ENCODE measurements around the gene CRAT.

Gene CRAT

DNA sequence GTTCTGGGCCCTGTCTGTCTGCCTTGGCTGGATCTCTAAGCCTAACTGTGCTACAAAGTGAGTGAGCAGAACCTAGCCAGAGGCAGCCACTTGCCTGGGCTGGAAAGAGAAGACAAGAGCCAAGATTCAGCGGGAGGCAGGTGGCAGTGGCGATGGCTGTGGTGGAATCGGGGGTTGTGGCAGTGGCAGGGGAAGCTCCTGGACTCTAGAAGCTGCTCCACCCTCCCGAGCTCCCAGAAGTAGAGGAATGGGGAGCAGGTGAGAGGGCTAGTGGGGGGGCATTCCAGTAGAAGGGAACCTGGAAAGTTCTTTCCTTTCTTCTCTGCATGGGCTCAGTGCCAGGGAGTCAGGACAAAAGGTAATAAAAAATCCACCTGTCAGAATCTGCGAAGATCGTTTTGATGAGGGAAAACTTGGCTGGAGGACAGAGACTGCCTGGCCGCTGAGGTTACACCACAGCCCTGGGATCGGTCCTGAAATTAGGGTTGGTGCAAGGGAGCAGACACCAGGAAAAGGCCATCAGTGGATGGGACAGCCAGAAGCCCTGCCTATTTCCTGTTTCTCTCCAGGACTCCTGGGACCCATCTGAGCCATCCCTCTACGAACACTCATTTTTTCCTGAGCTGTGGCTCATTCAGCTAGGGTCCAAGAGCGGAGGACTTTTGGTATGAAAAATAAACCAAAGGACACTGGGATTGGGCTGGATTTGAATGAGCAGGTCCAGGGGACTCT is 1.6 kb downstream of the CRAT start:
- FAIRE-seq, result no peak

DNA sequence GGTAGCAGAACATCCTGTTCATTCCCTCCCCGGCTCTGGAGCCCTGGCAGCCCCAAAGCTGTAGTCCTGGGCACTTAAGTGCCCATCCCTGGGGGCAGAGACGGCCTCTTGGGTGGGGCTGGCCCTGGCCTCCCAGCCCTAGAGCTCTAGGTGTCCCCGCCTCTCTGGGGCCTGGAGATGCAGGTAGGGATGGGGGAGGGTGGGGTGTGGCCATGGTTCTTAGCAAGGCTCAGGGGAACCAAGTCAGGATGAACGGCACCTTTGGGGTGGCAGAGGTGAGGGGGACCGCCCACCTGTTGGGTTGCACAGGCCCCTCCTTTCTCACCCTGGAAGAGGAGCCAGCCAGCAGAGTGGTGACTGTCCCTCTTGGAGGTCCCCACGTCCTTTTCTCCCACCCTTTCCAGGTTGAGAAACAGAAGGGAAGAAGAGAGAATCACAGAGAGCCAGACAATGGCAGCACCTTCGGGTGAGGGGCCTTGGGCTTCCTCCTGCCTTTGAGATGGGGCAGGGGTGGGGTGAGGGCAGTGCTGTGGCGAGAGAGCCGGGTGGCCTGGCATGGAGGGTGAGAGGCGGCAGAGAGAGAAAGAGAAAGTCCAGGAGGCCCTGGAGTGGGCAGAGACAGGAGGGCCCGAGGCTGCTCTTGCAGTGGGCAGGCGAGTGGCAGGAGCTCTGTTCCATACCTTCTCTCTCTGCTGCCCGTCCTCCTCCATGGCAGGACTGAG is 2.3 kb downstream of the CRAT start:
- FAIRE-seq, result no peak

DNA sequence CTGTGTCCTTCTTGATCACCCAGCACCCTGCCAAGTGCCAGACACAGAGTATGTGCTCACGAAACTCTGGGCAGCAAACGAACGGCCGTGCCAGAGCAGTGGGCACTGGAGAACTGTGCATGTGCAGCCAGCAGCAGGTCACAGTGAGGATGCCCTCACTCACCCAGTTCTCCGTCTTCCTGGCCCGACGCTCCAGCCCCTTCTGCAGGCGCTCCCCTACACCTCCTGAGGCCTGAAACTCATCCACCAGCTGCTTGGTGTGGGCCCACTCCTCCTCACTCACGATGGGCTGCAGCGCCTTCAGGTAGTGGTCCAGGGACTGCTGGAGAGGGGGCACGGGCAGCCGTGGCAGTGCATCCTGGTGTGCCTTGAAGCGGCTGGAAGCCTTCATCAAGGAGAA is 2.9 kb downstream of the CRAT start:
- no peak for FAIRE-seq

DNA sequence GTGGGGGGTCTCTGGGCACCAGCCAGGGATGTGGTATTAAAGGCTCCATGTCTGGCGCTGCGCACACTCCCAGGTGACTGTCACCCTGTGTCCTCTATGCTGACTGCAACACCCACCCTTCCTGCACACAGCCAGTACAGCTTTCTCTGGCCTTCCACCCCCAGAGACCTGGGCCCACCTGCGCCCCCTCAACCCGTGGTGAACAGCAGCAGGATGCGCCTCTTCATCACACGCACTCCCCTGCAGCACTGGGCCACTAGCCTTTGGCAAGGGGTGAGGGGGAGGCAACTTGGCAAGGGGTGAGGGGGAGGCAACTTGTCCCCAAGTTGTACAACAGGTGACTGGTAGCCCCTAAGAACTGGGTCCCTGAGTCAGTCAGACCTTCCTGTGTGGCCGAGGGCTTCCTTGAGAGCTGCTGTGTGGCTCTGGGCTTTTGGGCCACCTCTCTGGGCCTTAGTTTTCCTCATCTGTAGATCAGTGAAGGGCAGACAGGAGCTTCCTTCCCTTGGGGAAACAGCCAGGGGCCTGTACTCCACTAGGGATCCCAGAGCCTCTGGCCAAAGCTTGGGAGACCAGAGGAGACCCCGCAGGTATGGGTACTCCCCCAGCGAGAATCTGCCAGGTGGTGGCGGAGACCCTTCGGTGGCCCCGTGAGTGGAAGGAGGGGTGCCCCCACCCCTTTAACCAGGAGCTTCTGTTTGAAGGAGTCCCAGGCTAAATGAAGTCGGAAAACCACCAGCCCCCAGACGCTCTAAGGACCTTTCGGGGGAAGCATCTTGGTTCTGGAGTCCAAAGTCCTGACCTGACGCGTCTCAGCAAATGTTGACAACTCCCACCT is 4.5 kb downstream of the CRAT start:
- FAIRE-seq, result no peak

DNA sequence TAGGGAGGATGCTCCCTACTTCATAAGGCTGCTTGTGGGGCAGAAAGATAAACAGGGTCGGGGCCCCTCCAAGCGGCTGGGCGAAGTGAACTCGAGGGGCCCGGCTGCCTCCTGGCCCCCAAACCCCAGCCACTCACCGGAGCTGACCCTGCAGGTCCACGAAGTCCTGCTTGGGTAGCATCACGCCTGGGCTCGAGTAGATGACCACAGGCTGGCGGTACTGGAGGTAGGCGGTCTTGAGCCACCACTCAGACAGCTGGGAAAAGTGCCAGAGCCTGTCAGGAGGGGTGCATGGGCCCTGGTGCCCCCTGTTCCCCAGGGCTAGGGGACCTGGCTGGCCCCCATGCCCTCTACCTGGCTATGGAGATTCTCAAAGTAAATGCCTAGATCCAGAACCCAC is 6.5 kb downstream of the CRAT start:
- no peak for FAIRE-seq

DNA sequence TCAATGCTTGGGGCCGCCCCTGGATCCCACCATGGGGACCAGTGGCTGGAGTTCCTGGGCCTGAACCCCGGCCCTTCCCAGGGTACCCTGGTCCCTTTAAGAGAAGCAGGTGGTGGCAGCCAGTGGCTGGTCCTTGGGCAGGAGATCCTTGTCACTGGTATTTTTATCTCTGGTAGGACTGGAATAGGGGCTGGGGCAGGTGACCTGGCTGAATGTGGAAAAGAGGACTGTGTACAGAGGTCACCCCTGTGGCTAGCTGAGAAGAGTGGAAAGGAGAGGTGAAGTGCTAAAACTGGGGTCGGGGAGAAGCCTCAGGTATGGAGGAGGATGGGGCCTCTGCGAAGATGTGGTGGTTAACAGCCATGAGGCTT is 7.0 kb downstream of the CRAT start:
- FAIRE-seq, result no peak

DNA sequence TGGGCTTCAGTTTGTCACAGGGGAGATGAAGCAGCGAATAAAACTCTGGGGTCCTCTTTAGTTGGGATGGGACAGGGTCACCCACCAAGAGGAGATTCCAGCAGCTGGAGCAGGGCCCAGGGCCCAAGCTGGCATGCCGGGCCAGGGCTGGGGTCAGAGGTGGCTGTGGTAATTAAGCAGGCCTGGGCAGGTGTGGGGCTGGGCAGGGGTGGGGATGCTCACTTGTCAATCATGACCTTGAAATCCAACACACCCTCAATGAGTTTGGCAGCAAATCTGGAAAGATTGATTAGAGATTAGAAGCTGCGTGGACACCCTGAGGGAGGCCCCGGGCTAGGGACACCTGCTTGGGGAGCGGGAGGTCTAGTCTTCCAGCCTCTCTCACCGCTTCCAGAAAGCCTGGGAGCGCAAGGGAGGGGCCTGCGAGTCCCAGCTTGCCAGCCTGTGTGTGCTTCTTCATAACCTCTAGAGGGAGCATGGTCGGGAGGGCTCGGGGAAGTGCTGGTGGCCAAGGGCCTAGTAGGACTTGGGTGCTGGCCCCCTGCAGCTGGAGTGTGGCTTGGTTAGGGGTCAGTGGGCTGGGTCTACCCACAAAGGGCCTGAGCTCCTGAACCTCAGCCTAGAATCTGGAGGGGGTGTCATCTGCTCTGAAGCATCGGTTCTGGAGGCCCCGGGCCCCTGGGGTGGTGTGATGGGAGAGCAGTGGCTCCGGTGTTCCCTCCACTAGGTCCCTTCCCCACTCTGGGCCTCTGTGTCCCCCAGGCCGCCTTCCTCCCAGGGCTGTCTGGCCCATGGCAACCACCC is 7.6 kb downstream of the CRAT start:
- no peak for FAIRE-seq

DNA sequence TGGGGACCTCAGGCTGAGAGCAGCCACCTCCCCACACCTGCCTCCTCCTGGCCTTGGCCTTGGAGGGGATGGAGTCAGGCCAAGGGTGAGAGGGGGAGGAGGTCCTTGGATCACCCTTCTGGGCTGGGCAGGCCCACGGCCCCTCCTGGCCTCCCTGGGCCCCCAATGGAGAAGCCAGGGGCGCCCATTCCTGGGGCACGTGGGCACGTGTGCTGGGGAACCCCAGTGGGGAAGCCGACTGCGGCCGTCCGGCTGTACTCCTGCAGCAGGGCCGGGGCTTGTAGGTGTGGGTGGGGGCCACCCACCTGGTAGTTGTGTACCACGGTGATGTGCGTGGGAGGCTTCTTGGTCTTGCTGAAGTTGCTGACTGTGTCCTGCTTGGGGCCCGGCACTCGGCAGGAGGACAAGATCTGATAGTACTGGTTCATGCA is 8.5 kb downstream of the CRAT start:
- FAIRE-seq, result no peak

DNA sequence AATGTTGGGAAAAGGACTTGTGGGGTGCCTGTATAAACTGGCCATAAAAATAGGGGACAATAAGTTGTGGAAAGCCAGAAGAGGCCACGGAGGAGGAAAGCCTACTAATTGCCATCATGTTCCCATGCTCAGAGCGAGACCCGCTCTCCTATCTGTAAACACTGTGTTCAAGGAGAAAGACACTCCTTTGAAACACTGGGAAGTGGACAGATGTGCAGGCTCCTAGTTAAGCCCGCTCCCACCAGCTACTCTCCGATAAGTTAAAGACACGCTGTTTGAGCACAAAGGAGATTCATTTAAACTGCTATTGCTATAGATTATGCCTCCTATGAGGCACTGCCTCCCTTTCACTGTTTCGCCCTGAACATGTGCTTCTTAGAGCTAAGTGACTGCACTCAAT is 9.3 kb downstream of the CRAT start:
- FAIRE-seq, result no peak

DNA sequence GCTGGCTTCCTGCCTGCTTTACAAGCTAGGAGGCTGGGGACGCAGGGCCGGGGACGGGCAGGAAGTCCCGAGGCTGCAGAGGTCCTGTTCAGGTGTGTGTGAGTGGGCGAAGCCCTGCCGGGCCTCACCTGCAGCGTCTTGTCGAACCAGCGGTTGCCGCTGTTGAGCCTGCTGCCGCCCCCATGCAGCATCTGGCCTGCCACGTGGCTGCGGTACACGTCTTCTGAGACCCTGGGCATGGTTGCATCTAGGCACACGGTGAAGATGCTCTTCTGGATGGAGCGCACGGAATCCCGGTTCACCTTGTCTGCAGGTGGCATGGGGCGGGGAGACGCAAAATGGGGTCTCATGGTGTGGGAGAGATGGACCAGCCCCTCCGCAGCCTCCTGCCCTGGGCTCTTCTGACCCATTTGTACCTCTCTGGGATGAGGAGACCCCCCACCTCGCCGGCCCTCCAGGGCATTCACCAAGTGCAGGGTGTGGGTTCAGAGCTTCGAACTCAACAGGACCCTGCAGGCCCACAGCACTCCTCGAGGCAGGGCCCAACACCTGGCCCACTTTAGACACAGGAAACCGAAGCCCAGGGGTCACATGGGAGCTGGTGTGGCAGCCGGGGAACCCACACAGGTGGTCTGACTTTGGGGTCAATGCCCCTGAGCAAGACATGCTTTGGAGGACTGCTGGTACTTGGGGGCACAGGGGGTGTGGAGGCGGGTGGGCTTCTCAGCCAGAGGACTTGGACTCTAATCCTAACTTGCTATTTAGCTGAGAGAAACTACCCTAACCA is 10.0 kb downstream of the CRAT start:
- no peak for FAIRE-seq

DNA sequence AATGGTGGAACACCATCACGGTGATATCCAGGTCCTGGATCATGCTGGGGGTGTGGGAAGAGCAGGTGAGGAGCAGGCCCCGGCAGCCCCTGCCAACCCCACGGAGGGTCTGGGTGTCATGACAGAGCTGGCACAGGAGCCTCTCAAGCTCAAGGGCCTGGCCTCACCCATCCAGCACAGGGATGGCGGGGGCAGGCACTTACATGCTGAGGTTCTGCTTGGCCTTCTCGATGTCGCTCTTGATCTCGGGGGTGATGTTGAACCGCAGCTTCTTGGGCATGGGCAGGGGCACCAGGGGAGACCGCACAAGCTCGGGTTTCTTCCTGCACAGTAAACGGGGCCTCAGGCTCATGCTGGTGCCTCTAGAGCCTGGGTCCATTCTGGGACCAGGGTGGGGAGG is 12.3 kb downstream of the CRAT start:
- no peak for FAIRE-seq

DNA sequence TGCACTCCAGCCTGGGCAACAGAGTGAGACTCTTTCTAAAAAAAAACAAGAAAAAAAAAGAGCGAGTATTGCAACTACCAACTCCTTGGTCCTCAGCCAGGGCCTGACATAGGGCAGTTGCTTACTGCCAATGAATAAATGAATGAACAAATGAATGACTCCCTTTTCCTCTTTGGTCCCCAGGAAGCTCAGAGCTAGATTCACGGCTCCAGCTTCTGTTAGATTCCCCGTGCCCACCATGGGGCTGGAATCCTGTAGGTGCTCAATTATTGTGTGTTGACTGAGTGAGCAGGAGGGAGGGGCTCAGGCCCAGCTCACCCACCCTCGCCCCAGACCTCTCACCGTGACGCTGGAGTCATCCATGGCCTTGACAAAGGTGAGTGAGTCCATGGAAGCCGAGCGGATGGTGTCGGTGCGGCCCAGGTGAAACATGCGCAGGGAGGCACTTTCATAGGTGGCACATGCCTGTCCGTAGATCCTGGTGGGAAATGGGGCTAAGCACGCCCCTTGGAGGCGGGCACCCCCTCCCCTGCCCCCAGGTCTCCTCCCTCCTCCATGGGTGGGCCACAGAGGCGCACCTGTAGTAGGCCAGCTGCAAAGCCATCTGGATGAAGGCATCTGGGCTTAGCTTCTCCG is 12.8 kb downstream of the CRAT start:
- no peak for FAIRE-seq

DNA sequence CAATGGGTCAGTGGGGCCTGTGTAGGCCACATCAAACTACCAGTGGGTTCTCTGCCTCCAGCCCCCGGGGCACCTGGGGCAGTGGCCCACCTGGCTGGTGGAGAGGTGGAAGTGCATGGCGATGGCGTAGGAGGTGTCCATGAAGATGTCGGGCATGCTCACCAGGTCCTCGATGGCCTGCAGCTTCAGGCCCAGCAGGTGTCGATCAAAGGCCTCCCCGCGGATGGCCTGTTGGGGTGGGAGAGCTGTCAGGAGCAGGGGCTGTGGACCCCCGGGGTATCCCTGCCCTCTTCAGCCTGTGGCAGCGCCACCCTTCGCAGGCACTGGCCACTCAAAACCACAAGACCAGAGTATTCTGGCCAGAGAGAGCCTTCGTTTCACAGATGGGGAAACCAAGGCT is 14.7 kb downstream of the CRAT start:
- FAIRE-seq, result no peak

DNA sequence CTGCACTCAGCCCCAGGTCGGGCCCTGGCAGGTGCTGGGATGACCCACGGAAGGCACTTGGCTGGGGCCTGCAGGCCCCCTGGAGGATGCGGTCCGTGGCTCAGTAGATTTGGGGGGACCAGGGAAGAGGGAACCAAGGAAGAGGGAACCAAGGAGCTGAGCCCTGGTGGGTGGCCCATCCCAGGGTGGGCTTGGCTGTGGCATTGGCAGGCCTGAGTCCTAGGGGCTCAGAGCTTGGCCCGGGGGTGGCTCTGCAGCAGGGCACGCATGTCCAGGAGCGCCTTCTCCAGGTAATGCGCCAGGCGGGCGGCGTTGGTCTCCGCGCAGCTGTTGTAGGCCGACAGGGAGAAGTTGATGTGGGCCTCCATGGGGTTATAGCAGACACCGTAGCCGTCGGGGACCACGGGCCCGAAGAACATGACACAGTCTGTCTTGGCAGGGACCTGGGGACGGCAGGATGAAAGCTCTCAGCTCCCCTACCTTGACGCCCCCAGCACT is 15.4 kb downstream of the CRAT start:
- no peak for FAIRE-seq

DNA sequence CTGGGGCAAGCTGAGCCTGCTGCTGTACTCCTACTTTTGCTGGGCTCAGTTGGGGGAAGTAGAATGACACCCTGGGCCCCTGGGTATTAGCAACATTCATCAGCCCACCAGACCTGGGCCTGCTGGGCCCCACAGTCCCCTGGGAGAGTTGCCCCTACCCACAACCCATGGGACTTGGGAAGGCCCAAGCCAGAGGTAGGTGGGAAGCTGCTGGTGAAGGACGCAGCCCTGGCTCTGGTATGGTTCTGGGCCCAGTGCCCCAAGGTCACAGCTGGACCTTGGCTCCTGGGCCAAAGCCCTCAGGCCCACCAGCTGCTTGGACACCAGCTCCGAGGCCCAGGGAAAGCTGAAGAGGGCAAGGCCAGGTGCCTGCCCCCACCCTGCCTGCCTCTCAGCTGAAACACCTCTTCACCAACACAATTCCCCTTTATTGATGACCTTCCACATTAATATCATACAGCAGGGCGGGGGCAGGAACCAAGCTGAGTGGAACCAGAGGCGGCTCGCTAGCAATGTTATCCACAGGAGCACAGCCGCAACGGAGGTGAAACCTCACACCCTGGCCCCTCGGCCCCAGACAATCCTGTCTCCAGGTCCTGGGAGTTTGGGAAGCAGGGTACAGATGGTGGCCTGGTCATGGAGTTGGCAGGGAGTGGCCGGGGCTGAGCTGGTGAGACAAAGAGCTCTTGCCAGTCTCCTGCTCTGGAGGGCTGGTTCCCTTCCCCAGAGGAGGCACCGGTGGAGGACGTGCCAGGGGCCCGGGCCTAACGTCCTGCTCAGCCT is 16.0 kb downstream of the CRAT start:
- no peak for FAIRE-seq

DNA sequence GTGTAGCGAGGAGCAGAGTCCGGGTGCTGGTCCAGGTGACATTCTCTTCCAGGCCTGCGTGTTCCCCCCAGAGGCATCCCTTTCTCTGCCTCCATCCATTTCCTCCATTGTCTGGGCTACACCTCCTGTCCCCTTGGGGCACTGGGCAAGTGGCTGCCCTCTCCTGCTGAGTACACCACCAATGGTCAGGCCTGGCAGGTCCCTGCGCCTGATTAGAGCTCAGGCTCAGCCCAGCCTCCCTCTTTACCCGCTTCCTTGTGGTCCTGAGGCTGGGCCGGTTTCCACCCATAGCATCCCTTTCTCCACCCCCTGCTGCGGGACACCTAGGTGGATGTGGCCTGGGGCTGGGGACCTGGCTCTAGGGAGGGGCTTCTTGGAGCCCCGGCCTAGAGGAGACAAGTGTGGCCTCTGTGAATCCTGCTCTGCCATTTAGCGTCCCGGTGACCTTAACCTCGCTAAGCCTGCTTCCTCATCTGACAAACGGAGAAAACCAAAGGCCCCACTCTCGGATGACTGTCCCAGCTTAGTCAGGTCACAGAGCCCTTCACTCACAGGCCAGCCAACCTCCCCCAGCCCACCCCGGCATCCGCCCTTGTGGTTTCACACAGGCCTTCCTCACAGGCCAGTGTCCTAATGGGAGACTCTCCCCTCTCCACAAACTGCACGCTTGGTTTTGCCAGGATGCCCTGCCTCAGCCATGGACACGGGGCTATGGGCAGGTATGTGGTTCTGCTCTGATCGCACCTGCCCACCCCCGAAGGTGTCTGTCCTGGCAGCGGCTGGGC is 16.8 kb downstream of the CRAT start:
- FAIRE-seq, result no peak

DNA sequence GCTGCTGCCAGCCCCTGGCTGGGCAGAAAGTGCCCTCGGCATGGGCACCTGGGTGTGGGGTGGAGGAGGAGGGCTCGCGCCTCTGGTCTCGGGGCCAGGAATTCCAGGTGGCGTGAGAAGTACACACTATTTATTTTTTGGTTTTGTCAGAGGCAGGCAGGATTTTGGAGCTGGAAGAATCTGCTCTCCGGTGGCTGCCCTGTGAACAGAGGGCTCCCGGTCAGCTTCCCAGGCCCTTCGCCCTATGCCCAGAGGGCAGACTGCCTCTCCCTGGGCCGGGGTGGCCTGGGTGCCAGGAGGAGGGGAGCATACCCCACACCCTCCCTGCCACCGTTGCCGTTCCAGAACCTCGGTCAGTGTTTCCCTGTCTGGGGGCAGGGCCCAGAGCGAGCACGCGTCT is 21.3 kb downstream of the CRAT start:
- FAIRE-seq, result no peak

DNA sequence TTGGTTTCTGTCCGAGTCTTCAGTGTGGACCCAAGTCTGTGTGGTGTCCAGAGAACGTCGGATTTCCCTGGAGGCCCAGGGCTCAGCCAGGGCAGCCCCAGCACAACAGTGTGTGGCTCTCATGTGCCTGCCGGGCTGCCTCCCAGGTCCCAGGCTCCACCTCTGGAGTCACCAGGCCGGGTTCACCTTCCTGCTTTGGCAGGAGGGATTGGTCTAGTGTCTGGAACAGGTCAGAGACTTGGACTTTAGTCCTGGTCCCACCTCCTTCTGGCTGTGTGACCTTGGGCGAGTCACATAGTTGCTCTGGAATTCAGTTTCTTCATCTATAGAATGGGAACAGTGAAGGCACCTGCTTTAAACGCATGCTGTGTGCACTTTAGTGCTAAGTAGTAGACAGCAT is 26.5 kb downstream of the CRAT start:
- no peak for FAIRE-seq

DNA sequence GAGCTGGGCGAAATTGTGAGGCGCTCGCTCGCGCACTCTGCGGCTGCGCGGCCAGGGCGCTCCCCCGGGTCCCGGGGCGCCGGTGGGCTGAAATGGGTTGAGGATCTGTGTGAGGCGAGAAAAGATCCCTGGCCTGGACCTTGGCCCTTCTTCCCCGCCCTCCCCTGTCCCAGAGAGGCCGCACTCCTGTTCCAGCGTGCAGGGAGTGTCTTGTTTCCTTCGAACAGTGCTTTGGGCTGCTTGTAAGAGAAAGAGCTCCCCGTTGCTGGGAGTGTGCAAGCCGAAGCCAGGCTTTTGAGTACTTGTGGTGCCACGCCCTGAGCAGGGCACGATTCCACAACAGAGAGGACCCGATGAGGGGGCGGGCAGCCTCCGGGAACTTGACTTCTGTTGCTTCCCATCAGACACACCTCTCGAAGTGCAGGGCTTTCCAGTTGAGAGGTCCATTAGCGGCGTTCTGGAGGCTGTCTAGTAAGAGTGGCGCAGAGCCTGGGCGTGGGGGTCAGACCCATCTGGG is 29.1 kb downstream of the CRAT start:
- FAIRE-seq, result no peak
